GM19467 (cell line): ENCODE results near the gene ZNF622.

Experiments used
- ATAC-seq: cut with Tn5 transposase; IDR thresholded peaks from one replicate; pipeline ENCODE4 v1.9.1; 2021; ENCODE audit warnings: mild to moderate bottlenecking, moderate library complexity; ENCODE audit not compliant: unreplicated experiment

ZNF622 gene

GRCh38 chr5:16465544-16466432 is at the start of gene ZNF622:
Gene ZNF622, minus strand, starts transcription at chr5:16465800. Its CDS starts 135 bp downstream, at chr5:16465665.
- peak; percentile 87 for ATAC-seq

GRCh38 chr5:16510098-16510497 is 44.5 kb upstream of the ZNF622 start:
- ATAC-seq: no peak

GRCh38 chr5:16508730-16509531 is 43.3 kb upstream of the ZNF622 start:
- ATAC-seq: no peak

GRCh38 chr5:16507716-16508115 is 42.1 kb upstream of the ZNF622 start:
- no peak for ATAC-seq

GRCh38 chr5:16505904-16506303 is 40.3 kb upstream of the ZNF622 start:
- ATAC-seq: no peak

GRCh38 chr5:16505140-16505891 is 39.7 kb upstream of the ZNF622 start:
- no peak for ATAC-seq

GRCh38 chr5:16504571-16504970 is 39.0 kb upstream of the ZNF622 start:
- ATAC-seq: no peak

- no peak for ATAC-seq
These were observed 37.3 kb upstream of the ZNF622 start for GRCh38 chr5:16502866-16503265.

- no peak for ATAC-seq
These were observed 34.4 kb upstream of the ZNF622 start for GRCh38 chr5:16500024-16500423.

GRCh38 chr5:16497546-16497945 is 31.9 kb upstream of the ZNF622 start:
- ATAC-seq: no peak

GRCh38 chr5:16493261-16493660 is 27.7 kb upstream of the ZNF622 start:
- ATAC-seq: no peak

- no peak for ATAC-seq
These were observed 27.0 kb upstream of the ZNF622 start for GRCh38 chr5:16492398-16493140.

GRCh38 chr5:16490911-16491310 is 25.3 kb upstream of the ZNF622 start:
- no peak for ATAC-seq

- peak; percentile 65 for ATAC-seq
These were observed 23.8 kb upstream of the ZNF622 start for GRCh38 chr5:16489322-16489791.

- ATAC-seq: no peak
These were observed 21.9 kb upstream of the ZNF622 start for GRCh38 chr5:16487456-16487855.

GRCh38 chr5:16486711-16487111 is 21.1 kb upstream of the ZNF622 start:
- no peak for ATAC-seq

- no peak for ATAC-seq
These were observed 20.1 kb upstream of the ZNF622 start for GRCh38 chr5:16485656-16486055.

- no peak for ATAC-seq
These were observed 18.5 kb upstream of the ZNF622 start for GRCh38 chr5:16484081-16484480.

GRCh38 chr5:16483361-16483760 is 17.8 kb upstream of the ZNF622 start:
- ATAC-seq: no peak

GRCh38 chr5:16482891-16483290 is 17.3 kb upstream of the ZNF622 start:
- ATAC-seq: no peak
